Suprapubic skin (tissue), 3 donors: ENCODE data around the gene METTL16.

Experiments
- CTCF ChIP-seq, 2 donors: fragments of 200-600 bp in 1 of 2; fragments of 450-650 bp in 1 of 2; sonication (generic) in 1 of 2; IDR thresholded peaks; one replicate each; pipeline ENCODE4 v1.5.1; 2016 to 2019; ENCODE audit warnings: antibody characterized with exemption in 2 of 2, mild to moderate bottlenecking in 1 of 2, moderate library complexity in 1 of 2
- EP300 ChIP-seq: sonication (generic); formaldehyde crosslinking; IDR thresholded peaks from one replicate; pipeline ENCODE4 v1.6.1; 2017; ENCODE audit warnings: antibody characterized with exemption

- no peak for TF ChIP-seq EP300
- TF ChIP-seq CTCF (IDR thresholded peaks at IDR 0.05): no peak
These were observed 9.6 kb upstream of the METTL16 start for GRCh38 chr17:2521257-2521656.
